HUDEP-2 (cell line): ENCODE data around the gene ATL1.

Experiments used
- DNase-seq, 76 experiments: peaks; one replicate each; lab custom pipeline; 2025; ENCODE audit not compliant: unreplicated experiment in 76 of 76; lab: John Stamatoyannopoulos, UW

The ATL1 gene

GRCh38 chr14:50678163-50678562 lies 118.2 kb downstream of the ATL1 start:
- no peak for DNase-seq

GRCh38 chr14:50679674-50680073 lies 119.7 kb downstream of the ATL1 start:
- no peak for DNase-seq
